Activated CD8-positive, alpha-beta memory T cell treated with anti-CD3 and anti-CD28 coated beads, Interleukin-2, amount 50 U/mL, for 24 hours (primary cell): ENCODE results near the gene CADPS2.

ENCODE experiments used
- DNase-seq: peaks from one replicate; pipeline ENCODE4 v3.0.0-alpha.2; 2020; ENCODE audit errors: extremely low read depth

The CADPS2 gene

DNA sequence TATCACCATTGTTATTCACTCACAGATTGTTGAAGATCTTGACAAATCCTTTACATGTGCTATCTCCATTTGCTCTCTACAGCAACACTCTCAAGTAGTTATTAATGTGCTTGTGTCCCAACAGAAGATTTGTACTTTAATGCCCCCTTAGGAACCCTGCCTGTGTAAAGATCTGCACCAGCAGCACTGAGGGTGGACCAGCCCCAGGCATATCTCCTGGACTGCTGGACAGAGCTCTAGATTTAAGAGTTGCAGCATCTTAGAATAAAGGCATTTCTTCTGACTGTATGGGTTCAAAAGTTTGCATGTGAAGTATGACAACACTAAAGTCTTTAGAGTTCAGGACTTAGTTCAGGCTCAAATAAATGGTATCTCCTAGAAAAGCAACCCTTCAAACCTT, 282.0 kb downstream of the CADPS2 start:
- DNase-seq = no peak

DNA sequence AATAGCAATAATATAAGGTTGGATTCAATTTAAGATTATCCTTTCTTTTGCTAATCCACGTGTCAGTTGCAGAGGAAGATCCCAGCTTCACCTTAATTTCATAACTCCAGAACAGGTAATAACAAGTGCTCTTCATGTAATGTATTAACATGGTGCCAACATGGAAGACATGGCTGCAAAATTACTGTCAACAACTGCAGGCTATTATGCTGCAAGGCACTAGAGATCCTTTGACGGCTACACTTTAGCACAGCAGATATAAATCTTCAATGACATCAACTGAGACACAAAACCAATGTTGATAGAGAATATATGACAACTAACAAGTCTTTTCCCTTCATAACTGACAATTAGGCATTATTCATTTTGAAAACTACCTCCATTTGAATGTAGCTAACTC, 283.5 kb downstream of the CADPS2 start:
- no peak for DNase-seq

DNA sequence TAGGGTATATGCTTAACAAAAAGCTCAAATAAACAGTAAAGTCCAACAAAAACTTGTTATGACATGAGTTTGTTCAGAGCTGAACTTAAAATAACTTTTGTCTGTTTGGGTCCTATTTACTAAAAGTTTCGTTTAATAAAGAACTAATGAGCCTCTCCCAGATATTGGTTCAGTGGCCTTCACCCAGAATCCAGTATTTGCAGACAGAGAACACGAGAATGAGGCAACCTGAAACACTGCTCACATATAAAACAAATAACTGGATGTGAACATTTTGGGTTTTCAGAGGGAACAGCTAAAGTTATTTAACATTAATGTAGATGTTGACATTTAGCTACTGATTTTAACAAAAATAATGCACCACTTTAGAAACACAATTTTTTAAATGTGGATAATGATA, 285.6 kb downstream of the CADPS2 start:
- no peak for DNase-seq

DNA sequence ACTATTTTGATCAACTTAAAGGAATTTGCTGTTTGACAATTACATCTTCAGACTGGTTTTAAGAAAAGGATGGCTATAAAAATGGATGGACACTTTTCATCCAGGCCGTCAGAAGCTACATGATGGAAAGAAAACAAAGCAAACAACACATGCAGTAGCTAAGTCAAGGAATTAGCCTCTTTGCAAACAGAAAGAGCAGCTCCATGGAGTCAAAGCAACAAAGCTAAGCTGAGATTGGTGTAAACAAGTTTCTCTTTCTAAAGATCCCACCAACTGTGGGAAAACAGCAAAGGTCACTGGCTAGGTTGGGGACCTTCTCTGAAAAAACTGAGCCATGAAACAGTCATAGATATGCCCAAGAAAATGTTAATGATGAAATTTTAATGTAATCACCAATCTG, 286.2 kb downstream of the CADPS2 start:
- DNase-seq = no peak

DNA sequence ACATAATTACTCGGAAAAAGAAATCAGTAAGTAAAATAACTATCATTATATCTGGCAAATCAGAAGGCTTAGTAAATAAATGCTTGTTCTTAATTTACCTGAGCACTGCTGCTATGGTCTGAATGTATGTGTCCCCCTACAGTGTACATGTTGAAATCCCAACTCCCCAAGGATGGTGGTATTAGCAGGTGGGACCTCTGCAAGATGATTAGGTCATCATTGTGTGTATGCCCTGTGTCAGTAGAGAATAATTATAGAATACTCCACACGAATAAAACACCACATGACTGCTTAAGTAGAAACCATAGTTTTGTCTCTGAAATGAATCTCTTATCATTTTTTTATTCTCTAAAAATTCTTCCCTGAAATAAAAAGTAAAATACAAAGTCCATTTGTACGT, 289.0 kb downstream of the CADPS2 start:
- no peak for DNase-seq

DNA sequence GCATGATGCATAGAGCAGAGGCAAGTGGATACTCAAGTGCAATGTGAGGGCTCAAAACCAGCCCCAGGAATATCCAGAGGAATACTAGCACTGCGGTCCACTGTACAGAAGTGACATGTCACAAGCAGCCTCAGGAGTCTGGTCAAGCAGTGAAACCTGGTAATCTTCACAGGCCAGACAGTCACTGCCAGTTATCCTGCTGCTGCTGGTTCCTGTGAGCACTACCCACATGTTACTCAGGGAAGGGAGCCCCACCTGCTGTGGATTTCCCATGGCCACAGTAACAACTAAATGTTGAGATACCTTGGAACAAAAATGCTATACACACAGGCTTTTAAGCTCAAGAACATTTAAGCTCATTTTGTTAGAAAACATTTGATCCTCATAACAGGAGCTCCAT, 290.4 kb downstream of the CADPS2 start:
- no peak for DNase-seq

DNA sequence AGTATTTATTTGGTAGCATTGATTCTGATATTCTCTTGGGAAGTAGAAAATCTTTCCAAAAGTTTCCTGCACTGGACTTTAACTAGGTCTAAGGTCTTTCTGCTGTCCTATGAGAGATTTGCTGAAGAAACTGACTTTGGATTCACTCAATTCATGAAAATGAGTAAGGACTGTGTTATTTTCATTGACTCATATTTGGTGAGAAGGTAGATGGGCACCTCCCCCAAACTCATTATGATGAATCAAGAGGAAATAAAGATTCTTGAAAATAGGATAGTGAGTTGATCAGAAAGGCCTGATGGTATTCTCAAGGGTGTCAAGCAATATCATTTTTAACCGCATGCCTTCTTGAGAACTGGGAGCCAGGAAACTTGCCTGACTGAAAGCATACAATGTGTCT, 297.6 kb downstream of the CADPS2 start:
- DNase-seq = no peak

DNA sequence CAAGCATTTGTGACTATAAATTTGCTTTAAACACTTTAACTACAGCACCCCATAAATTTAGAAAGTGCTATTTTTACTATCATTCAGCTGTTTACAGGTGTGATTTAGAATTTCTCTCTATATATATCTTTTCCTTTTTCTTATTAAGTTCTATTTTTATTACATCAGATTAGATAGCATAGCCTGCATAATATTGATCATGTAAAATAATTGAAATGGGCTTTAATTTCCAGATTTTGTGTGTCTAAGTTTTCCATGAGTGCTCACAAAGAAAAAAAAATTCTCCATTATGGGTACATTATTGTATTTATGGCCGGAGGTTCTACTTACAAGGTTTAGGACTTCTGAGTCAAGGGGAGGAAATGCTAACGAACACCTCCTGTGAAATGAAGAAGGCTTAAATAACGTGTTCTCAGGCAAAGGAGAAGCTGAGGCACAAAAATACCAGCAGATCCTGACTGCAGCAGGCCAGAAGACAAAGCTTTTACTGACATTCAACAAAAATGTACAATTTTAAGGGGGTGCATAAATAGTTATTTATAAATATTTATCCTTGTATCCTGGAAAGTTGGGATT, 301.5 kb downstream of the CADPS2 start:
- DNase-seq = no peak

DNA sequence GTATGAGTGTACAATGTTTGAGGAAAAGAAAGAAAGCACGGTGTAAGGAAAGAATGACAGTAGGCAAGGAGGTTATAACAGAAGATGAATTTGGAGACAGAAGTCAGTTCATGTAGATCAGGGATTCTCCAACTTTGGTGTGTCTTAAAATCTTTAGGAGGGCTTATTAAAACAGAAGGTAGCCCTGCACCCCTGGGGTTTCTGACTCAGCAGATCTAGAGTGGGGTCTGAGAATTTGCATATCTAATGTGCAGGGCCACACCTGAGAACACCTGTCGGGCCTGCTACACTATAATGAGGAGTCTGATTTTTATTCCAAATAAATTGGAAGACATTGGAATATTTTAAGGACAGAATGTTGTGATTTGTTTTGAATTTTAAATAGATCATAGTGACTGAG, 307.9 kb downstream of the CADPS2 start:
- DNase-seq = no peak

DNA sequence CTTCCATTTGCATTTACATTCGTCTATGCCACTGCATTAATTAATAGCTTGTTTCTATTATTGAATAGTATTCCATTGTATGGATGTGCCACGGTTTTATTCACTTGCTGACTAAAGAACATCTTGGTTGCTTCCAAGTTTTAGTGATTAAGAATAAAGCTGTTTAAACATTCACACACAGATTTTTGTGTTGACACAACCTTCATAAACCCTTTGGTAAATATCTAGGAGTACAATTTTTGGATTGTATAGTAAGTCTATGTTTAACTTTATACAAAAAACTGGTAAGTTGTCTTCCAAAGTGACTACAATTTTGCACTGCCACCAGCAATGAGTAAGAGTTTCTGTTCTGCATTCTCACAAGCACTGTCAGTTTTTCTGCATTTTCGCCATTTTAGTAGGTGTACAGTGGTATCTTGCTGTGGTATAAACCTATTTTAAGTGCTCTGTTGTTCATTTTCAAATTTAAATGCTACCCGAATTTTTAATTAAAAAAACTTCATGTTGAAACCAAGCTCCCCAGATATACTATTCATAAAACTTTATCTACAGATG, 308.7 kb downstream of the CADPS2 start:
- DNase-seq = no peak

DNA sequence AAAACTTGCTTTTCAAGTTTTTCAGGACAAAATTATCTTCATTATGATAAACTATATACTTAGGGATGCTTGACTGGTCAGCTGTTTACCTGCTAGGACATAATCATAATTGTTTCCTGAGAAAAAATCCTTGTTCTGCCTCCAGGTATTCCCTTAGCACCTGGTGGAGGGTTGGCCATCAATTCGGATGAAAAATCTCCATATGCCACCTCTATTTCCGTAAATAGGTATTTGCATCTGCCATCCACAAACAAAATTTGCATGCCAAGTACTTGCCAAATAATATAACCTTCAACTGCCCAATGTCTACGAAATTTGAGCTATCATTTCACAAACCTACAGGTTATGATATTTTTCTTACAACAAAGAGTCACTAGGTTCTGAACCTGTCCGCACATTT, 313.6 kb downstream of the CADPS2 start:
- no peak for DNase-seq

DNA sequence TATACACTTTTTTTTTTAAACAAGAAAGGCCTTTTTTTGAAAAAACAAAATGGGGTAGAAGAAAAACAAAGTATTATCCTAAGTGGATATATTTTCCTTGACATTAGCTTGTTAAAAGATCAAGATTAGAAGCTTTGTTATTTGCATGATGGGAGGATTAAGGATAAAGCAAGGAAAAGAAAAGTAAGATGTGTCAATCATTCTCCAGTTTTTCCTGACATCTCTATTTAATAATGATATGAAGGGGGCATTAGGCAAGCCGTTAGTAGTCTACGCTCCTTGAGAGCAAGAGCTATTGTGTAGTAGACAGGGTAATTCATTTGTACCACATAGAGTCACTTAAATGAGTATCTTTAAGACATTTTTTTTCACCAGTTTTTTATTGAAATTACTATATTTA, 324.9 kb downstream of the CADPS2 start:
- no peak for DNase-seq

DNA sequence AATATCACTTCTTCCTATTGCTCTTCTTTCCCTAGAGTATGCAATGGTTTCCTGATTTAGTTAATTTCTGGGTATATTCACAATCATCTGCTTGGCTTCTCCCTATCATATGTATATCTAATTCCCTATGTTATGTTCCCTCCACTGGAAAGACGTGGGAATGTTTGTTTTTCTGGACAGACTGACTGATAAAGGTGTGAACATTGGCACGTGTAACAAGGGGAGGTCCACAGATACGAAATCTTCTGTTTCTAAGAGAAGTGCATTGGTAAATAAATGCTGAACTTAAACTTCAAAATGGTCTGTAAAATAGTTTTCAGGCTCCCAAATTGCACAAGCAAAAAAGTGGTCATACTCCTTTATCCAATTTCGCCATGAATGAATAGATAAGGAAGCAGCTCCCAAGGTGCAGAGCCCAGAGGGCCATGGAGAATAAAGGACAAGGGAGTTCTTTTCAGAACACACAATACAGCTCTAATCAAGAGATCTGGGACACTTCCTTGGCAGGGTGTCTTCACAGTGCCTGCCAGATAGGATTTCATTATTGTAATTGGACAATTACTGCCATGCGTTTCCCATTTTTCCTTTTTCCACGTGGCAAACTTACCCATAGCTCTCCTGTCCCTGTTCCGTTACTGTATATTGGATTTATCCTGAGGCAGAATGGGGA, 329.3 kb downstream of the CADPS2 start:
- DNase-seq = no peak

DNA sequence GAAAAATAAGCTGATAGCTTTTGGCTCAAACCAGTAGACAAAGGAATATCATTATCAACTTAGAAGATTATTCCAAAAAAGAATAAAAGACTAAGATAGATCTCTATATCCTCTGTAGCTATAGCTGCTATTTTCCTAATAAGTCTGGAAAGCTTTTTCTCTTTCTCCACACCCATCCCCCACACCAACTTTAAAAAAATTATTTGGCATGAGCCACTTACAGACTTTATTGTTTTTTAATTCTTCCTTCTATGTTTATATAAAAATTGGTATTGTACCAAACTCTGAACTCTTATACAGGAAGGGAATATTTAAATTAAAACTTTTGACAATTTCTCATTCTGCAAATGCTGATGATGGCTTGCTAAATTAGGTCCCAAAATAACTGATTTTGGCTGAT, 330.0 kb downstream of the CADPS2 start:
- DNase-seq = no peak

DNA sequence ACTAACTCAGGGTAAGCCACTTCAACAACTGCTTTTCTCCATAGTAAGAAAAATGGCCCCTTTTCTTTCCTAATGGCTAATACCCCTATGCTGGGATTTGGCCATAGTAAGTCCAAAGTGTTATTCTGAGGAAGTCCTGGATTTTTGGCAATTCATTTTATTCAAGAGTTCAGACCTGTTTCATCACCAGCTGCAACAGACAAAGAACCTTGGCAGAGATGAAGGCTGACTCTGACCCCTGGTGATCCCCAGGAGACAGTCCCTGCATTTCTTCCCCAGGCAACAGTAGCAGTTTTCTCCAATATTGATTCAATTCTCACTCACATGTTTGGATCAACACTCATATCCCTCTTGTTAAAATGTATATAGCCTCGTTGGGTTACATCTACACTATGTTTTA, 332.5 kb downstream of the CADPS2 start:
- no peak for DNase-seq

DNA sequence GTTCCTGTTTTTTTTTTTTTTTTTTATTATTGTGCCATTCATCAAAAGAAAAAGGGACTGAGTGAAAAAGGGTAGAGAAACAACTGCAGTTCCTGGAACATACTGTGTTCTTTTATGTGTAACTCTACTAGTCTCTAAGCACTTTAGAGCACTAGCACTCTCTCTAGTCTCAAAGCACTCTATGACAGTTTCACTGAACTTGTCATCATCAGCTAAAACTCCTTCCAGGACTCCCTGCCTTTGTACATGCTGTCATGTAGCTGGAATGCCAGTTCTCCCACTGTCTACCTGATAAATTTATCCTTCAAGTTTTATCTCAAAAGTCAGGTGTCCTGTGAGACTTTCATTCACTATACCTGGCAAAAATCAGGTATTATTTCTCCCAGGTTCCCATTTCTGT, 333.5 kb downstream of the CADPS2 start:
- no peak for DNase-seq

DNA sequence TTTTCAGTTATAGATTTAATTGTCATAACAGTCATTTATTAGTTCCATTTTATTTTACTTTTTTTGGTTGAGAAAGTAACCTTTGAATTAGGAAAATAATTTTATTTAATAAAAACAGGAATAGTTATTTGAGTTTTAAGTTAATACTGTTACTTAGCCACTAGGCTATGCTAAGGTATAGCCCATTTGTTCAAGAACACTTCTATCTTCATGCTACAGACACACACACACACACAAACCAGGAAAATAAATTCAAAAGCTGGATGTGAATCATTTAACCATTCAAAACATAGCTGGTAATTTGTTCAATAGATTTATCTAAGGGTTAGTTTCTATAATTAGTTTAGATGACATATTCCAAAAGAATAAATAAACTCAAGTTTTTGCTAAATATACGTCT, 335.7 kb downstream of the CADPS2 start:
- DNase-seq = no peak

DNA sequence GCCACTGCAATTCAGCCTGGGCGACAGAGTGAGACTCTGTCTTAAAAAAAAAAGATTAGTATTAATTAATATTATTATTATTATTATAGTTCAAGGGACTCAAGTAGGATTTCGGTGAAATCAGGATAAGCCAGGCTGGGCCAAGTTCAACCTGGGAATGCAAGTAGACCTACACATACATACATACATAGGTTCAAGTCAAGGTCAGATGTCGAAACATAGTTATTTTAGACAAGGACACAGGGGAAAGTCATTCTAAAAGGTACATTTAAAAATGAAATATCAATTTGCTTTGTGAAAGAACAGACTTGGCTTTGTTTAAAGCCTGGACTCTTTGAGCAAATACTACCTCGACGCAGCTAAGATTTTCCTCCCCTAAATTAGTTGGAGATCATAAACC, 336.7 kb downstream of the CADPS2 start:
- no peak for DNase-seq

DNA sequence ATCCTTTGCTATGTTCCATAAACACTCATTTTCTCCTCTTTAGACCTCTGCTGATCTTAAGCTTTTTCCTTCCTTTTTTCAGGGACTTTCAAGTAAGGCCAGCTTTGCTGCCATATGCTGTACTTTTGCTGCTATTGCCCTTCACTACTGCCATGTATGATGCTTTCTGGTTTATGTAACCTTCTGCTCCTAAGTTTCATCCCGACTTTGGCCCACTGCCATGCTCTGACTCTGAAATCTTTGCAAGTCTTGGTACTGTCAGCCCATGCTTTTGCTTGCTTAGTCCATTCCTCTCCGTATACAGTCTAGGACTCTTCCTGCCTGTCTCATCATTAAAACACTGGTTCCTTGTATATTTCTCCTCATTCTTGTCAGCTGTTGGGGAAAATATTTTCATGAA, 339.8 kb downstream of the CADPS2 start:
- DNase-seq = no peak

DNA sequence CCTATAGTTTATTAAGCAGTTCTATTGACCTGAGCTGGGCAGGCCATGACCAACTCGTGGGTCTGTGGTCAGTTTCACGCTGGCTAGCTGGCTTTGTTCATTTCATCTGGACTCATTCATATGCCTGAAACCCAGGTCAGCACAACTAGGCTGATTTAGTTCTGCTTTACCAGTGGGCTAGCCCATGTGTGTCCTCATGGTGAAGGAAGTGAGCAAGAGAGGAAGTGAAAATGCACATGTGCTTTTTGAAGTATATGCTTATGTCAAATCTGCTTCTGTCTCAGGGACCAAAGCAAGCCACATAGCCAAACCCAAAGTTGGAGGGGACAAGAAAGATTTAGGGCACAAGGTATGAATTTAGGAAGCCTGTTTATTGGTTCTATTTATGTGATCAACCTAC, 341.8 kb downstream of the CADPS2 start:
- no peak for DNase-seq

DNA sequence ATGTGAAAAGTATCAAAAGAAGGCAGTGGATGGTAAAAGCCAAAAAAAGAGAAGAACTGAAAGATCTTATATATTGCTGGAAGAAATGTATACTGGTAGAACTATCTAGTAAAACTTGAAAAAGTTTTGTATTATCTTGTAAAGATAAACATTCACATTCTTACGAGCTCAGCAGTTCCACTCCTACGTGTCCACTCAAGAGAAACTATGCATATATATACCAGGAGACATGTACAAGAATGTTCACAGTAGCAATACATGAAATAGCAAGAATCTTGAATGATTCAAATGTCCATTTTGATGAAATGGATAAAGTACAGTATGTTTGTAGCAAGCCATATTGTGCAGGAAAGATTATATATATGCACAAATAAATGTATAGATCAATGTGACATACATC, 342.4 kb downstream of the CADPS2 start:
- DNase-seq = no peak

DNA sequence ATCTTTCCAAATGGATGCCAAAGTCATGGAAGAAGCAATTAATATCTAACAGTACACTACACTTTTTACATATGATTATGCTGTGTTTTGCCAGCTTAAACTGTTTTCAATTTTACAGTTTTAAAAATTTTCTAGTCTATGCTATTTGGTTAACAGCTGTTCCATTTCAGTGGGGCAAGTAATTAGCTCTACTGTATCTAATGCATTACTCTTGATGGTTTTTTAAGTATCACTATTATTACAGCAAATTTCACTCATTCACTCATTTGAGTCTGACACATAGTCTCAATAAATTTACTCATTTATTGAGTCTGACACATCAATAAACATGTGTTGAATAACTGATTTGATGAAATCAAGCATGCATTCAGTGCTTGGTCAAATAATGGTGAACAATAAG, 343.1 kb downstream of the CADPS2 start:
- DNase-seq = no peak

DNA sequence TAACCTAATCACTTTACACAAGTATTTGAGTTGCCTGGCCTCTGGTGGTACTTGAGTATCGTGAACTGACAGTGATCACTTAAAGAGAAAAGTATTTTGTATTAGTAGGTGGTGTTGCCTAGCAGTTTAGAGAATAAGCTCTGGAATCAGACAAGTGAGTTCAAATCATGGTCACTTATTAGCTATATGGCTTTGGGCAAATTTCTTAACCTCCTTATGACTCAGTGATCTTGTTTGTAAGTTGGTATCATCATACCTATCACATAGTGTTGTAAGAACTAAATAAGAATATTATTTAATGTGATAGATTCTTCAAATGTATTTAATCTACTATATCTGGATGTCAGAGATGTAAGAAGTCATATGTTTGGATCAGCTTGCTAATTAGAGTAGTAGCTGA, 351.2 kb downstream of the CADPS2 start:
- no peak for DNase-seq
